A549 (cell line): ENCODE data around the gene RET.

Experiments
- FOSB ChIP-seq: fragments of 250-450 bp; sonication (Bioruptor Pico); IDR thresholded peaks from 2 replicates; pipeline ENCODE4 v1.5.0; 2020; ENCODE audit warnings: mild to moderate bottlenecking, moderate library complexity
- HOXA7 ChIP-seq: fragments of 250-450 bp; sonication (Bioruptor Pico); IDR thresholded peaks from 2 replicates; pipeline ENCODE4 v1.5.0; 2020; ENCODE audit warnings: mild to moderate bottlenecking, moderate library complexity
- POLR2A ChIP-seq: IDR thresholded peaks from 2 replicates; pipeline ENCODE4 v1.6.1; 2012; ENCODE audit warnings: mild to moderate bottlenecking, low read length
- TF ChIP-seq, protein P1 (sequence below): fragments of >200 bp; sonication (Bioruptor Twin); formaldehyde crosslinking; IDR thresholded peaks from 3 replicates; pipeline ENCODE4 v1.5.1; 2016
- TF ChIP-seq, protein P2 (sequence below): fragments of >200 bp; sonication (Bioruptor Twin); formaldehyde crosslinking; IDR thresholded peaks from 2 replicates; pipeline ENCODE4 v1.6.1; 2016
- TF ChIP-seq, protein P3 (sequence below): fragments of 200-600 bp; sonication (generic); IDR thresholded peaks from 2 replicates; pipeline ENCODE4 v1.6.1; 2016; ENCODE audit warnings: antibody characterized with exemption, mild to moderate bottlenecking, moderate library complexity

DNA sequence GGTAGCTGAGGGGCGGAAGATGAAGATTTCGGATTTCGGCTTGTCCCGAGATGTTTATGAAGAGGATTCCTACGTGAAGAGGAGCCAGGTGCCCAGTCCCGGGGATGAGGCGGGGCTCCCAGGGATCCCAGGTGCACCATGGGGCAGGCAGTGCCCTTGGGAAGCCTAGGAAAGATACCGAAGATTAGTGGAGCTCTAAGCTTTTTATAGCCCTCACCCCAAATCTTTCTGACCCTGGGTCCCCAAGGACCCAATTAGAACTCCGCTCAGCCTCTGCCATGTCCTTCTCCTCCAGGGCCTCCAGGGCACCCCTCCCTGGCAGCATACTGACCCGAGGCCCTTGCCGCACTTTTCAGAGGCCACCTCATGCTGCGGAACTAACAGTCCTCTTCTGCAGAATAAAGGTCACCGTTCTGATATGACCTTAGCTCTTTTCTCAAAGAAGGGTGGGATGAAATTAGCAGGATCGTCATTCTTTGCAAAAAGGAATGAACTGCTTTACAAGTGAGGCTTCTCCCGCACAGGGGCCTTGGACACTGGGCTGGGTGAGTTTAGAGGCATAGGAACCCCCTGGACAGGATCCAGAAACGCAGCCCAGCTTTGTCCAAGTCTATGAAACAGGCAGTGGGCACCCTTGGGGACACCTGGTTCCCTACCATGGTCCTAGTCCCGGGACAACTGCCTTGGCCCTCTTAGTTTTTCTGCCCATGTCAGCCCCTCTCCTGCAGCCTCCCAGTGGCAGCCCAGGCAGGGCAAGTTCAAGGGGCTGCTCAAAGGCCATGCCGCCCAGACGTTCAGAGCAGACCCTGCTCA is 43.5 kb downstream of the RET start:
- TF ChIP-seq, protein P1, sequence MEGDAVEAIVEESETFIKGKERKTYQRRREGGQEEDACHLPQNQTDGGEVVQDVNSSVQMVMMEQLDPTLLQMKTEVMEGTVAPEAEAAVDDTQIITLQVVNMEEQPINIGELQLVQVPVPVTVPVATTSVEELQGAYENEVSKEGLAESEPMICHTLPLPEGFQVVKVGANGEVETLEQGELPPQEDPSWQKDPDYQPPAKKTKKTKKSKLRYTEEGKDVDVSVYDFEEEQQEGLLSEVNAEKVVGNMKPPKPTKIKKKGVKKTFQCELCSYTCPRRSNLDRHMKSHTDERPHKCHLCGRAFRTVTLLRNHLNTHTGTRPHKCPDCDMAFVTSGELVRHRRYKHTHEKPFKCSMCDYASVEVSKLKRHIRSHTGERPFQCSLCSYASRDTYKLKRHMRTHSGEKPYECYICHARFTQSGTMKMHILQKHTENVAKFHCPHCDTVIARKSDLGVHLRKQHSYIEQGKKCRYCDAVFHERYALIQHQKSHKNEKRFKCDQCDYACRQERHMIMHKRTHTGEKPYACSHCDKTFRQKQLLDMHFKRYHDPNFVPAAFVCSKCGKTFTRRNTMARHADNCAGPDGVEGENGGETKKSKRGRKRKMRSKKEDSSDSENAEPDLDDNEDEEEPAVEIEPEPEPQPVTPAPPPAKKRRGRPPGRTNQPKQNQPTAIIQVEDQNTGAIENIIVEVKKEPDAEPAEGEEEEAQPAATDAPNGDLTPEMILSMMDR = no peak
- TF ChIP-seq HOXA7 (CRISPR knock-in tag) = no peak
- TF ChIP-seq, protein P2, sequence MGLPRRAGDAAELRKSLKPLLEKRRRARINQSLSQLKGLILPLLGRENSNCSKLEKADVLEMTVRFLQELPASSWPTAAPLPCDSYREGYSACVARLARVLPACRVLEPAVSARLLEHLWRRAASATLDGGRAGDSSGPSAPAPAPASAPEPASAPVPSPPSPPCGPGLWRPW = no peak
- no peak for TF ChIP-seq POLR2A
- TF ChIP-seq FOSB = no peak
- TF ChIP-seq, protein P3, sequence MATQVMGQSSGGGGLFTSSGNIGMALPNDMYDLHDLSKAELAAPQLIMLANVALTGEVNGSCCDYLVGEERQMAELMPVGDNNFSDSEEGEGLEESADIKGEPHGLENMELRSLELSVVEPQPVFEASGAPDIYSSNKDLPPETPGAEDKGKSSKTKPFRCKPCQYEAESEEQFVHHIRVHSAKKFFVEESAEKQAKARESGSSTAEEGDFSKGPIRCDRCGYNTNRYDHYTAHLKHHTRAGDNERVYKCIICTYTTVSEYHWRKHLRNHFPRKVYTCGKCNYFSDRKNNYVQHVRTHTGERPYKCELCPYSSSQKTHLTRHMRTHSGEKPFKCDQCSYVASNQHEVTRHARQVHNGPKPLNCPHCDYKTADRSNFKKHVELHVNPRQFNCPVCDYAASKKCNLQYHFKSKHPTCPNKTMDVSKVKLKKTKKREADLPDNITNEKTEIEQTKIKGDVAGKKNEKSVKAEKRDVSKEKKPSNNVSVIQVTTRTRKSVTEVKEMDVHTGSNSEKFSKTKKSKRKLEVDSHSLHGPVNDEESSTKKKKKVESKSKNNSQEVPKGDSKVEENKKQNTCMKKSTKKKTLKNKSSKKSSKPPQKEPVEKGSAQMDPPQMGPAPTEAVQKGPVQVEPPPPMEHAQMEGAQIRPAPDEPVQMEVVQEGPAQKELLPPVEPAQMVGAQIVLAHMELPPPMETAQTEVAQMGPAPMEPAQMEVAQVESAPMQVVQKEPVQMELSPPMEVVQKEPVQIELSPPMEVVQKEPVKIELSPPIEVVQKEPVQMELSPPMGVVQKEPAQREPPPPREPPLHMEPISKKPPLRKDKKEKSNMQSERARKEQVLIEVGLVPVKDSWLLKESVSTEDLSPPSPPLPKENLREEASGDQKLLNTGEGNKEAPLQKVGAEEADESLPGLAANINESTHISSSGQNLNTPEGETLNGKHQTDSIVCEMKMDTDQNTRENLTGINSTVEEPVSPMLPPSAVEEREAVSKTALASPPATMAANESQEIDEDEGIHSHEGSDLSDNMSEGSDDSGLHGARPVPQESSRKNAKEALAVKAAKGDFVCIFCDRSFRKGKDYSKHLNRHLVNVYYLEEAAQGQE = no peak
